GM12878 (cell line): ENCODE results near the gene RHBDD1.

Source experiments
- NFYB ChIP-seq: IDR thresholded peaks from 2 replicates; pipeline ENCODE4 v1.6.1; 2011; ENCODE audit warnings: low read depth, mild to moderate bottlenecking, low read length, improper control_type of control experiment, moderate library complexity; ENCODE audit not compliant: insufficient read depth
- POLR2A ChIP-seq: IDR thresholded peaks from 2 replicates; pipeline ENCODE4 v1.6.1; 2011; ENCODE audit warnings: low read depth, mild to moderate bottlenecking, low read length
- SIN3A ChIP-seq: IDR thresholded peaks from 2 replicates; pipeline ENCODE4 v1.6.1; 2012; ENCODE audit warnings: low read depth, low read length, improper control_type of control experiment
- SP1 ChIP-seq: IDR thresholded peaks from one replicate; pipeline ENCODE4 v1.6.1; 2011; ENCODE audit warnings: low read depth, low read length
- TCF3 ChIP-seq: IDR thresholded peaks from 2 replicates; pipeline ENCODE4 v1.6.1; 2012; ENCODE audit warnings: low read depth, mild to moderate bottlenecking, low read length, borderline replicate concordance; ENCODE audit not compliant: insufficient read depth
- TF ChIP-seq, protein P1 (sequence below), 3 experiments: IDR thresholded peaks in 2 of 3; conservative IDR thresholded peaks in 1 of 3; 2 replicates each; pipeline ENCODE4 v1.5.1; 2011; ENCODE audit warnings: low read depth in 3 of 3, low read length in 3 of 3, mild to moderate bottlenecking in 3 of 3, control low read depth in 2 of 3, moderate library complexity in 2 of 3, inconsistent platforms in 1 of 3, mixed read lengths in 1 of 3; ENCODE audit not compliant: control insufficient read depth in 2 of 3, insufficient read depth in 1 of 3; ENCODE audit errors: extremely low read depth in 1 of 3

- TF ChIP-seq, protein P1, sequence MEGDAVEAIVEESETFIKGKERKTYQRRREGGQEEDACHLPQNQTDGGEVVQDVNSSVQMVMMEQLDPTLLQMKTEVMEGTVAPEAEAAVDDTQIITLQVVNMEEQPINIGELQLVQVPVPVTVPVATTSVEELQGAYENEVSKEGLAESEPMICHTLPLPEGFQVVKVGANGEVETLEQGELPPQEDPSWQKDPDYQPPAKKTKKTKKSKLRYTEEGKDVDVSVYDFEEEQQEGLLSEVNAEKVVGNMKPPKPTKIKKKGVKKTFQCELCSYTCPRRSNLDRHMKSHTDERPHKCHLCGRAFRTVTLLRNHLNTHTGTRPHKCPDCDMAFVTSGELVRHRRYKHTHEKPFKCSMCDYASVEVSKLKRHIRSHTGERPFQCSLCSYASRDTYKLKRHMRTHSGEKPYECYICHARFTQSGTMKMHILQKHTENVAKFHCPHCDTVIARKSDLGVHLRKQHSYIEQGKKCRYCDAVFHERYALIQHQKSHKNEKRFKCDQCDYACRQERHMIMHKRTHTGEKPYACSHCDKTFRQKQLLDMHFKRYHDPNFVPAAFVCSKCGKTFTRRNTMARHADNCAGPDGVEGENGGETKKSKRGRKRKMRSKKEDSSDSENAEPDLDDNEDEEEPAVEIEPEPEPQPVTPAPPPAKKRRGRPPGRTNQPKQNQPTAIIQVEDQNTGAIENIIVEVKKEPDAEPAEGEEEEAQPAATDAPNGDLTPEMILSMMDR (IDR thresholded peaks at IDR 0.05 in 2 of 3, conservative IDR thresholded peaks at IDR 0.05 in 1 of 3; ENCODE audit: control insufficient read depth in 2 of 3, extremely low read depth in 1 of 3, insufficient read depth in 1 of 3, low read depth in 3 of 3, low read length in 3 of 3), result no peak
- TF ChIP-seq POLR2A, result no peak
- no peak for TF ChIP-seq SIN3A
- TF ChIP-seq NFYB, result no peak
- TF ChIP-seq SP1, result no peak
- no peak for TF ChIP-seq TCF3
Observed at GRCh38 chr2:226995625-226996041, 159.8 kb downstream of the RHBDD1 start.
